ENCODE measurements around the gene RASEF.

GRCh38 chr9:83062651-83063527, at the start of gene RASEF:
- TF ChIP-seq, protein P1, sequence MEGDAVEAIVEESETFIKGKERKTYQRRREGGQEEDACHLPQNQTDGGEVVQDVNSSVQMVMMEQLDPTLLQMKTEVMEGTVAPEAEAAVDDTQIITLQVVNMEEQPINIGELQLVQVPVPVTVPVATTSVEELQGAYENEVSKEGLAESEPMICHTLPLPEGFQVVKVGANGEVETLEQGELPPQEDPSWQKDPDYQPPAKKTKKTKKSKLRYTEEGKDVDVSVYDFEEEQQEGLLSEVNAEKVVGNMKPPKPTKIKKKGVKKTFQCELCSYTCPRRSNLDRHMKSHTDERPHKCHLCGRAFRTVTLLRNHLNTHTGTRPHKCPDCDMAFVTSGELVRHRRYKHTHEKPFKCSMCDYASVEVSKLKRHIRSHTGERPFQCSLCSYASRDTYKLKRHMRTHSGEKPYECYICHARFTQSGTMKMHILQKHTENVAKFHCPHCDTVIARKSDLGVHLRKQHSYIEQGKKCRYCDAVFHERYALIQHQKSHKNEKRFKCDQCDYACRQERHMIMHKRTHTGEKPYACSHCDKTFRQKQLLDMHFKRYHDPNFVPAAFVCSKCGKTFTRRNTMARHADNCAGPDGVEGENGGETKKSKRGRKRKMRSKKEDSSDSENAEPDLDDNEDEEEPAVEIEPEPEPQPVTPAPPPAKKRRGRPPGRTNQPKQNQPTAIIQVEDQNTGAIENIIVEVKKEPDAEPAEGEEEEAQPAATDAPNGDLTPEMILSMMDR (IDR thresholded peaks at IDR 0.05), result no peak
- TF ChIP-seq POLR2A (IDR thresholded peaks at IDR 0.05), result no peak
